Measurements from ENCODE around the gene TIGD3. TPM values are rescaled to one million over a fixed set of nuclear protein-coding genes. Genes with fewer than 3 reads are reported as not detected.

Gene TIGD3
- total and polyA plus RNA-seq, 2 experiments from 2014 or later, result 1.2 to 3.0 TPM

GRCh38 chr11:65388731-65389130 lies 34.2 kb downstream of the TIGD3 start (continued):
- TF ChIP-seq ZNF462 (CRISPR knock-in tag; IDR thresholded peaks at IDR 0.05) (no peak), ZNF114 (CRISPR knock-in tag; IDR thresholded peaks at IDR 0.05) (no peak)

- H3K4me3 ChIP-seq, result no peak overlapping the region
- no peak overlapping the region for H3K27ac ChIP-seq (ENCODE audit: low read depth)
- no peaks in the 10 kb centered on the region for H3K36me3 ChIP-seq (ENCODE audit: insufficient read depth)
- H4K20me1 ChIP-seq (replicated peaks; ENCODE audit: insufficient read depth), result no peaks in the 10 kb centered on the region
- H3K36me3 Mint-ChIP-seq (ENCODE audit: low read depth), result no peaks in the 10 kb centered on the region; the same call in 2 of the 3 replicates
- peaks cover 7% of the 10 kb centered on the region for H3K27me3 Mint-ChIP-seq (ENCODE audit: insufficient read depth, low read depth, poor library complexity)
- 0 out of 2 replicates have a peak, but pooled peaks cover 6% of the 10 kb centered on the region for H3F3A ChIP-seq (replicated peaks; ENCODE audit: low read depth)
- H2AFZ ChIP-seq, result no peak overlapping the region
- 0 out of 2 replicates have a peak overlapping the region, but pooled peaks have one; percentile 18 for H3K27ac Mint-ChIP-seq
- no peak for DNase-seq (ENCODE audit: low spot score)
- no peaks in the 10 kb centered on the region for H3K9me2 ChIP-seq (ENCODE audit: insufficient read depth)
- peaks cover 10% of the 10 kb centered on the region; the same call in 1 of the 2 replicates for H3K4me1 ChIP-seq (ENCODE audit: insufficient read depth)
- H3K9me3 Mint-ChIP-seq, result no peaks in the 10 kb centered on the region
- no peak overlapping the region for H3K4me2 ChIP-seq
- H3K4me3 Mint-ChIP-seq, result no peak overlapping the region; the same call in 2 of the 3 replicates
- H3K27me3 ChIP-seq (ENCODE audit: insufficient read depth), result no peaks in the 10 kb centered on the region
- peaks cover 19% of the 10 kb centered on the region for H3K4me1 Mint-ChIP-seq
- no peak for ATAC-seq
- H3K79me2 ChIP-seq (replicated peaks; ENCODE audit: insufficient read depth), result no peaks in the 10 kb centered on the region
- no peak for TF ChIP-seq REST (IDR thresholded peaks at IDR 0.05; ENCODE audit: unreplicated experiment)
- TF ChIP-seq STAT1 (IDR thresholded peaks at IDR 0.05; ENCODE audit: unreplicated experiment), result no peak
- no peak for TF ChIP-seq ZNF331 (CRISPR knock-in tag; IDR thresholded peaks at IDR 0.05; ENCODE audit: low read depth)
- TF ChIP-seq CTCF (conservative IDR thresholded peaks at IDR 0.05; ENCODE audit: low read depth in 2 of 2), result no peak
- no peak for TF ChIP-seq EZH2 (IDR thresholded peaks at IDR 0.05; ENCODE audit: low read depth, unreplicated experiment)
- TF ChIP-seq POLR2AphosphoS5 (IDR thresholded peaks at IDR 0.05; ENCODE audit: low read depth), result no peak
- TF ChIP-seq NANOG (IDR thresholded peaks at IDR 0.05; ENCODE audit: borderline replicate concordance), result no peak
- no peak for TF ChIP-seq ETS1 (IDR thresholded peaks at IDR 0.05)
- no peak for TF ChIP-seq ZNF114 (CRISPR knock-in tag; IDR thresholded peaks at IDR 0.05)
- no peak for TF ChIP-seq JUNB (IDR thresholded peaks at IDR 0.05; ENCODE audit: unreplicated experiment)
These were observed 34.9 kb downstream of the TIGD3 start for GRCh38 chr11:65389294-65389980.

Data from GM23338 (cell line).